Measurements from ENCODE around the gene TUB. TPM values are rescaled to one million over a fixed set of nuclear protein-coding genes. Genes with fewer than 3 reads are reported as not detected.

Gene TUB
- total and polyA plus RNA-seq, 2 of the 8 experiments (the other 6 are each of a cell fraction or from before 2014, with no cell fraction given): 15.3 to 31.3 TPM

- TF ChIP-seq MAFK (IDR thresholded peaks at IDR 0.05; ENCODE audit: low read depth, low read length): no peak
- TF ChIP-seq POU5F1 (IDR thresholded peaks at IDR 0.05; ENCODE audit: low read depth, low read length): no peak
Observed at GRCh38 chr11:8070417-8071115, 10.4 kb upstream of the TUB start (continued).
